H9 (cell line): Measurements from ENCODE around the gene MBOAT2. TPM values are rescaled to one million over a fixed set of nuclear protein-coding genes. Genes with fewer than 3 reads are reported as not detected.

Experiments
- DNase-seq: peaks from one replicate; pipeline ENCODE4 v3.0.0-alpha.2; 2017
- H2AFZ ChIP-seq: one replicate; pipeline ENCODE4 v1.6.1; 2013; ENCODE audit warnings: mild to moderate bottlenecking, low read length, control low read depth, moderate library complexity
- H2AK5ac ChIP-seq: 2 replicates; pipeline ENCODE4 v1.6.1; 2013; ENCODE audit warnings: low read length, control low read depth, mixed read lengths; ENCODE audit not compliant: insufficient read length
- H2BK120ac ChIP-seq: one replicate; pipeline ENCODE4 v1.6.1; 2013; ENCODE audit warnings: low read depth, mild to moderate bottlenecking, low read length, control low read depth, inconsistent platforms; ENCODE audit not compliant: poor library complexity, severe bottlenecking
- H2BK12ac ChIP-seq: 2 replicates; pipeline ENCODE4 v1.6.1; 2013; ENCODE audit warnings: low read length, control low read depth, mixed read lengths, low read depth; ENCODE audit not compliant: insufficient read length
- H2BK15ac ChIP-seq: 2 replicates; pipeline ENCODE4 v1.6.1; 2013; ENCODE audit warnings: low read depth, low read length, control low read depth
- H2BK20ac ChIP-seq: one replicate; pipeline ENCODE4 v1.6.1; 2013; ENCODE audit warnings: low read depth, mild to moderate bottlenecking, low read length, control low read depth, inconsistent platforms; ENCODE audit not compliant: poor library complexity, severe bottlenecking
- H2BK5ac ChIP-seq: 2 replicates; pipeline ENCODE4 v1.6.1; 2013; ENCODE audit warnings: low read length, control low read depth, mixed read lengths; ENCODE audit not compliant: insufficient read length
- H3K14ac ChIP-seq: 2 replicates; pipeline ENCODE4 v1.6.1; 2013; ENCODE audit warnings: low read length, control low read depth; ENCODE audit not compliant: insufficient read depth
- H3K18ac ChIP-seq: 2 replicates; pipeline ENCODE4 v1.6.1; 2013; ENCODE audit warnings: low read depth, mild to moderate bottlenecking, mixed read lengths, low read length, control low read depth; ENCODE audit not compliant: insufficient read length
- H3K23ac ChIP-seq: 2 replicates; pipeline ENCODE4 v1.6.1; 2013; ENCODE audit warnings: low read length, control low read depth, mixed read lengths, low read depth; ENCODE audit not compliant: insufficient read length
- H3K23me2 ChIP-seq: 2 replicates; pipeline ENCODE4 v1.6.1; 2013; ENCODE audit warnings: low read depth, mild to moderate bottlenecking, mixed read lengths, low read length, control low read depth; ENCODE audit not compliant: insufficient read length, poor library complexity, severe bottlenecking
- H3K27ac ChIP-seq: 2 replicates; pipeline ENCODE4 v1.5.1; 2013; ENCODE audit warnings: low read length, control low read depth, mixed read lengths, low read depth; ENCODE audit not compliant: insufficient read length
- H3K27me3 ChIP-seq: 2 replicates; pipeline ENCODE4 v1.6.1; 2013; ENCODE audit warnings: low read length, control low read depth, inconsistent platforms; ENCODE audit not compliant: insufficient read depth
- H3K4ac ChIP-seq: 2 replicates; pipeline ENCODE4 v1.6.1; 2013; ENCODE audit warnings: low read depth, mild to moderate bottlenecking, control low read depth, inconsistent platforms, low read length, moderate library complexity
- H3K4me1 ChIP-seq: 2 replicates; pipeline ENCODE4 v1.6.1; 2013; ENCODE audit warnings: low read length, control low read depth, inconsistent platforms; ENCODE audit not compliant: insufficient read depth
- H3K4me2 ChIP-seq: 2 replicates; pipeline ENCODE4 v1.6.1; 2013; ENCODE audit warnings: low read length, control low read depth, mixed read lengths; ENCODE audit not compliant: insufficient read length, insufficient read depth
- H3K56ac ChIP-seq: 2 replicates; pipeline ENCODE4 v1.6.1; 2013; ENCODE audit warnings: low read depth, mild to moderate bottlenecking, mixed read lengths, low read length, control low read depth; ENCODE audit not compliant: insufficient read length
- H3K79me1 ChIP-seq: 2 replicates; pipeline ENCODE4 v1.6.1; 2013; ENCODE audit warnings: low read depth, mild to moderate bottlenecking, moderate library complexity, low read length, control low read depth, inconsistent platforms; ENCODE audit not compliant: insufficient read depth, poor library complexity, severe bottlenecking
- H3K79me2 ChIP-seq: 2 replicates; pipeline ENCODE4 v1.6.1; 2013; ENCODE audit warnings: low read length, control low read depth, inconsistent platforms; ENCODE audit not compliant: insufficient read depth
- H3K9ac ChIP-seq: 2 replicates; pipeline ENCODE4 v1.6.1; 2013; ENCODE audit warnings: low read length, control low read depth, mixed read lengths; ENCODE audit not compliant: insufficient read length; ENCODE audit errors: extremely low read depth
- H3K9me3 ChIP-seq: one replicate; pipeline ENCODE4 v1.6.1; 2013; ENCODE audit warnings: low read depth, low read length, inconsistent platforms; ENCODE audit not compliant: control insufficient read depth
- H3T11ph ChIP-seq: one replicate; pipeline ENCODE4 v1.6.1; 2013; ENCODE audit warnings: mild to moderate bottlenecking, low read length, control low read depth, inconsistent platforms
- H4K20me1 ChIP-seq: one replicate; pipeline ENCODE4 v1.6.1; 2013; ENCODE audit not compliant: control insufficient read depth, insufficient read length, insufficient read depth
- H4K5ac ChIP-seq: 2 replicates; pipeline ENCODE4 v1.6.1; 2013; ENCODE audit warnings: low read depth, mild to moderate bottlenecking, mixed read lengths, low read length, control low read depth; ENCODE audit not compliant: insufficient read length
- H4K8ac ChIP-seq: replicated peaks from 2 replicates; pipeline ENCODE4 v1.6.1; 2013; ENCODE audit warnings: low read length, control low read depth, mixed read lengths, low read depth; ENCODE audit not compliant: insufficient read length
- H4K91ac ChIP-seq: 2 replicates; pipeline ENCODE4 v1.6.1; 2013; ENCODE audit warnings: low read depth, mild to moderate bottlenecking, moderate library complexity, mixed read lengths, low read length, control low read depth; ENCODE audit not compliant: insufficient read length
- H3K27ac Mint-ChIP-seq, 3 experiments: 2 replicates in 2 of 3; 3 replicates in 1 of 3; pipeline ENCODE4 v1.8.0; 2020 to 2021; ENCODE audit warnings: mixed read lengths in 3 of 3, mild to moderate bottlenecking in 1 of 3, moderate library complexity in 1 of 3
- H3K27me3 Mint-ChIP-seq: 2 replicates; pipeline ENCODE4 v1.8.0; 2021; ENCODE audit warnings: low read depth, mild to moderate bottlenecking, moderate library complexity, mixed read lengths
- H3K36me3 Mint-ChIP-seq, 3 experiments: 2 replicates in 2 of 3; 3 replicates in 1 of 3; pipeline ENCODE4 v1.8.0; 2020 to 2021; ENCODE audit warnings: low read depth in 3 of 3, mixed read lengths in 3 of 3; ENCODE audit not compliant: insufficient read depth in 1 of 3
- H3K4me1 Mint-ChIP-seq, 2 experiments: 2 replicates each; pipeline ENCODE4 v1.8.0; 2020; ENCODE audit warnings: mixed read lengths in 2 of 2
- H3K4me3 Mint-ChIP-seq, 2 experiments: 2 replicates in 1 of 2; 3 replicates in 1 of 2; pipeline ENCODE4 v1.8.0; 2020 to 2021; ENCODE audit warnings: mild to moderate bottlenecking in 2 of 2, mixed read lengths in 2 of 2, moderate library complexity in 1 of 2
- H3K9me3 Mint-ChIP-seq, 2 experiments: 2 replicates in 1 of 2; 3 replicates in 1 of 2; pipeline ENCODE4 v1.8.0; 2020; ENCODE audit warnings: mild to moderate bottlenecking in 2 of 2, mixed read lengths in 2 of 2, moderate library complexity in 1 of 2
- CTCF ChIP-seq: fragments of 200-600 bp; sonication (generic); conservative IDR thresholded peaks from 3 replicates; pipeline ENCODE4 v1.8.0; 2021; ENCODE audit warnings: antibody characterized with exemption, mild to moderate bottlenecking
- WGBS: extraction: QIAGEN DNeasy Blood & Tissue Kit; methylation state at CpG from one replicate; pipeline ENCODE4 v1.1.7; 2013; ENCODE audit warnings: missing lambda C conversion rate, low lambda C conversion rate, mixed read lengths; ENCODE audit not compliant: insufficient read length; ENCODE audit errors: extremely low coverage; 5-methylcytosine and 5-hydroxymethylcytosine counted together
- total RNA-seq: library from RNA; stranded (reverse); gene quantifications from 2 replicates; pipeline ENCODE4 v1.2.1, GENCODE V29; 2021

Gene MBOAT2
- total RNA-seq, 1 experiment from 2014 or later: 20.2 TPM

GRCh38 chr2:8839189-8839965 is 164.1 kb downstream of the MBOAT2 start:
- Histone ChIP-seq H3K4ac (no peak overlapping the region), H3K27me3 (no peaks in the 10 kb centered on the region), H3T11ph (no peak overlapping the region), H2BK15ac (no peak overlapping the region), H4K20me1 (no peaks in the 10 kb centered on the region), H2BK20ac (no peak overlapping the region), H3K27ac (no peak overlapping the region), H2AK5ac (no peak overlapping the region), H4K8ac (no peak overlapping the region), H2BK12ac (no peak overlapping the region), H4K5ac (no peak overlapping the region), H2BK120ac (no peak overlapping the region), H3K9me3 (no peaks in the 10 kb centered on the region), H3K14ac (no peak overlapping the region), H4K91ac (no peak overlapping the region), H3K23me2 (peaks cover 5% of the 10 kb centered on the region), H3K23ac (no peak overlapping the region), H2AFZ (no peak overlapping the region), H3K9ac (no peak overlapping the region), H2BK5ac (no peak overlapping the region), H3K4me1 (0 out of 2 replicates have a peak, but pooled peaks cover 2% of the 10 kb centered on the region), H3K18ac (no peak overlapping the region), H3K56ac (no peak overlapping the region), H3K4me2 (no peak overlapping the region), H3K79me2 (no peaks in the 10 kb centered on the region), H3K79me1 (no peaks in the 10 kb centered on the region)
- H3K36me3 Mint-ChIP-seq: no peaks in the 10 kb centered on the region
- no peak overlapping the region for H3K27ac Mint-ChIP-seq
- no peaks in the 10 kb centered on the region for H3K9me3 Mint-ChIP-seq
- TF ChIP-seq CTCF: no peak
- H3K4me3 Mint-ChIP-seq: no peak overlapping the region
- WGBS: no CpG with 5 or more reads among the region's 5 CpGs
- peaks cover 9 to 14% of the 10 kb centered on the region in 2 experiments for H3K4me1 Mint-ChIP-seq
- H3K27me3 Mint-ChIP-seq: peaks cover 3% of the 10 kb centered on the region; the same call in 1 of the 2 replicates
- no peak for DNase-seq
